GM19193 (cell line): Measurements from ENCODE around the gene MRPL55.

Experiments
- POLR2A ChIP-seq: IDR thresholded peaks from 4 replicates; pipeline ENCODE4 v1.6.1; 2011; ENCODE audit not compliant: insufficient read depth, insufficient read length; ENCODE audit errors: extremely low read depth

Gene MRPL55

GRCh38 chr1:228077565-228078330 is 31.4 kb downstream of the MRPL55 start:
- no peak for TF ChIP-seq POLR2A

- no peak for TF ChIP-seq POLR2A
Measured at GRCh38 chr1:228076796-228077430, 32.2 kb downstream of the MRPL55 start.

GRCh38 chr1:228075801-228076271 is 33.3 kb downstream of the MRPL55 start:
- no peak for TF ChIP-seq POLR2A

DNA sequence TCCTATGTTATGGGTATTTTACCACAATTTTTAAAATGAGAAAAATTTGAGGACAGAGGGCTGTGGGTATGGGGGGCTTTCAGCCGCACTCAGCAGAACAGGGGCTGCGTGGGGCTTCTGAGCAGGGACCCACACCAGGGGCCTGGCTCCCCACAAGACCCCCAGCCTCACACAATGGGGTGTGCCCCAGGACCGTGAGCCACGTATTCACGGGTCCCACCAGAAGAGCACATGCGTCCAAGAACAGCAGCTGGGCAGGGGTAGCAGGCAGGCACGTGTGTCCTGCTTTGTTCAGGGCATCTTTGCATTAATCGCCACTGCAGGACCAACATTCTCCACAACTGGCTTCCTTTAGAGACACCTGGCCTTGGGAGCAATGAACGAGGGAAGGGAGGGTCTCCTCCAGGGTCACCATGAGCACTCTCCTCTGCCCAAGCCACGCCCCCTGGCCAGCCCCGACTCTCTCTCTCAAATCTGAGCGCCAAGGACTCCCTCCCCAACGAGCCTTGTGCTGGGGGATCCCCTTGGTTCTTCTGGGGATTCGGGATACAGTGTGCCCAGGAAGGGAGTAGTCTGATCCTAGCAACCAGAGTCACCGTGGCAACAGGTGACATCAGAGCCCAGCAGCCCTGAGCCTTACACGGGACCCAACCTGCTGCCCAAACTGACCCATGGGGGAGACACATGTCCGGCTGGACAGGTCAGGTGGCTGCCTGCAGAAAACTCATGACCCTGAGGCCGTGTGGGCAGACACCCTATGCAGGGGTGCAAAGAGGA is 34.0 kb downstream of the MRPL55 start:
- TF ChIP-seq POLR2A = no peak

- no peak for TF ChIP-seq POLR2A
Measured at GRCh38 chr1:228073857-228074545, 35.1 kb downstream of the MRPL55 start.

GRCh38 chr1:228073061-228073856 is 35.8 kb downstream of the MRPL55 start:
- TF ChIP-seq POLR2A = no peak

- TF ChIP-seq POLR2A = no peak
Measured at GRCh38 chr1:228072658-228073043, 36.4 kb downstream of the MRPL55 start.

DNA sequence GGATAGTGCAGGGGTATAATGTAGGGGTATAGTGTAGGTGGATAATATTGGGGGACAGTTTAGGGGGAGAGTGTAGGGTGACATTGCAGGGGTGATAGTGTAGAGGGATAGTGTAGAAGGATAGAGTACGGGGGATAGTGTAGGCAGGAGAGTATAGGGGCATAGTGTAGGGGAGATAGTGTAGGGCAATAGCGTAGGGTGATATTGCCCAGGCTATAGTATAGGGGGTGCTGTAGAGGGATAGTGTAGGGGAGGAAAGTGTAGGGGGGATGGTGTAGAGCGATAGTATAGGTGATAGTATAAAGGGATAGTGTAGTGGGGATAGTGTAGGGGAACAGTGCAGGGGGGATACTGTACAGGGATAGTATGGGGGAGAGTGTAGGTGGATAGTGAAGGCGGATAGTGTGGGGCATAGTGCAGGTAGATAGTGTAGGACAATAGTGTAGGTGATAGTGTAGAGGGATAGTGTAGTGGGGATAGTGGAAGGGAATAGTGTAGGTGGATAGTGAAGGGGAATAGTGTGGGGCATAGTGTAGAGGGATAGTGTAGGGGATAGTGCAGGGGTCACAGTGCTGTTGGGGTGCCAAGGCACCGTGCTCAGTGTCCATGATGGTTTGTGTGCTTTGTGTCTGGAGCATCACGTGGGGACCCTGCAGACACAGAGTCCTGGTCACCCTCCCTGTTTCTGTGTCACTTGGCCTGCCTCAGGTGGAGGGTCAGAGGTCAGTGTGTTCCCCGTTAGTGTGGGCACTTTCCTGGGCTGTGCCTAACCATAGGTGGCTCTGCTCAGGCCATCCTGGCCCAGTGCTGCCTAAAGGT is 37.1 kb downstream of the MRPL55 start:
- TF ChIP-seq POLR2A = no peak

- no peak for TF ChIP-seq POLR2A
Measured at GRCh38 chr1:228070851-228071250, 38.2 kb downstream of the MRPL55 start.

GRCh38 chr1:228070173-228070572 is 38.9 kb downstream of the MRPL55 start:
- TF ChIP-seq POLR2A = no peak

DNA sequence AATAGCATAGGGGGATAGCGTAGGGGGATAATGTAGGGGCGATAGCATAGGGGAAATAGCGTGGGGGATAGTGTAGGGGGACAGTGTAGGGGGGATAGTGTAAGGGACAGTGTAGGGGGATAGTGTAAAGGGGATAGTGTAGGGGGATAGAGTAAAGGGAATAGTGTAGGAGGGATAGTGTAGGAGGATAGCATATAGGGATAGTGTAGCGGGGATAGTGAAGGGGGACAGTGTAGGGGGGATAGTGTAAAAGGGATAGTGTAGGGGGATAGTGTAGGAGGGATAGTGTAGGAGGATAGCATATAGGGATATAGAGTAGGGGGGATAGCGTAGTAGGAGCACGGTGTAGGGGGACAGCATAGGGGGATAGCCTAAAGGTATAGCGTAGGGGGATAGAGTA is 40.7 kb downstream of the MRPL55 start:
- TF ChIP-seq POLR2A = no peak

GRCh38 chr1:228066891-228067654 is 42.0 kb downstream of the MRPL55 start:
- TF ChIP-seq POLR2A = no peak

- no peak for TF ChIP-seq POLR2A
Measured at GRCh38 chr1:228066416-228066815, 42.7 kb downstream of the MRPL55 start.
